B cell (primary cell): ENCODE results near the gene ARMC10. TPM values are rescaled to one million over a fixed set of nuclear protein-coding genes. Genes with fewer than 3 reads are reported as not detected.
"Not testable (repeated sequence)": the region's sequence is repeated elsewhere in the genome, so short reads cannot be mapped to it uniquely, and the experiment has no call there.

ENCODE experiments used
- ATAC-seq: fragments of 200-7000 bp; cut with Tn5 transposase; one replicate; pipeline ENCODE4 v1.10.0; 2021; ENCODE audit warnings: low read depth, mild to moderate bottlenecking, moderate number of reproducible peaks, moderate library complexity
- CTCF ChIA-PET: fragments of 350-600 bp; sonication (Branson Sonifier 250); formaldehyde crosslinking; loops from one replicate; lab custom pipeline; 2021; ENCODE audit warnings: antibody characterized with exemption, inconsistent platforms; lab: Charles Lee
- POLR2A ChIA-PET: fragments of 350-600 bp; sonication (Branson Sonifier 250); formaldehyde crosslinking; loops from one replicate; lab custom pipeline; 2021; ENCODE audit warnings: antibody characterized with exemption; lab: Charles Lee
- DNase-seq: peaks from one replicate; pipeline ENCODE4 v3.0.0; 2013
- H2AFZ ChIP-seq: 2 replicates; pipeline ENCODE4 v1.6.1; 2012; ENCODE audit warnings: mild to moderate bottlenecking, low read depth, low read length; ENCODE audit not compliant: insufficient read depth, poor library complexity, severe bottlenecking
- H3K27ac ChIP-seq, 2 donors: 1 replicate in 1 of 2; 2 replicates in 1 of 2; pipeline ENCODE4 v1.5.1; 2012 to 2013; ENCODE audit warnings: low read length in 2 of 2, mild to moderate bottlenecking in 2 of 2, moderate library complexity in 1 of 2
- H3K27me3 ChIP-seq, 4 experiments: fragments of 200-600 bp in 1 of 4; sonication (generic) in 1 of 4; replicated peaks in 1 of 4; 1 replicate in 2 of 4; 2 replicates in 2 of 4; pipeline versions ENCODE4 v1.6.1 to v1.7.0; 2013 to 2016; ENCODE audit warnings: low read length in 3 of 4, mild to moderate bottlenecking in 2 of 4, mixed read lengths in 1 of 4, moderate library complexity in 1 of 4; ENCODE audit not compliant: insufficient read depth in 4 of 4, control insufficient read depth in 3 of 4; ENCODE audit errors: control extremely low read depth in 1 of 4
- H3K36me3 ChIP-seq, 2 experiments: replicated peaks in 1 of 2; 1 replicate in 1 of 2; 2 replicates in 1 of 2; pipeline versions ENCODE4 v1.6.1 to v1.7.1; 2013; ENCODE audit warnings: low read length in 1 of 2; ENCODE audit not compliant: insufficient read depth in 2 of 2, control insufficient read depth in 1 of 2; ENCODE audit errors: control extremely low read depth in 1 of 2, extremely low read depth in 1 of 2
- H3K4me1 ChIP-seq, 2 donors: fragments of 200-600 bp in 1 of 2; sonication (generic) in 1 of 2; 1 replicate in 1 of 2; 2 replicates in 1 of 2; pipeline versions ENCODE4 v1.5.1 to v1.6.1; 2013 to 2017; ENCODE audit warnings: low read length in 2 of 2; ENCODE audit not compliant: control insufficient read depth in 2 of 2, insufficient read depth in 2 of 2
- H3K4me2 ChIP-seq: replicated peaks from 2 replicates; pipeline ENCODE3; 2012; ENCODE audit warnings: mild to moderate bottlenecking, low read depth, low read length; ENCODE audit not compliant: poor library complexity, severe bottlenecking
- H3K4me3 ChIP-seq, 5 experiments: fragments of 200-600 bp in 1 of 5; sonication (generic) in 1 of 5; 1 replicate in 3 of 5; 2 replicates in 2 of 5; pipeline versions ENCODE4 v1.5.1 to v1.7.0; 2011 to 2016; ENCODE audit warnings: low read length in 4 of 5, mild to moderate bottlenecking in 4 of 5, low read depth in 2 of 5, control low read depth in 1 of 5, moderate library complexity in 1 of 5; ENCODE audit not compliant: insufficient read depth in 1 of 5; ENCODE audit errors: control extremely low read depth in 1 of 5, extremely low read depth in 1 of 5
- H3K79me2 ChIP-seq: fragments of 200-600 bp; sonication (generic); one replicate; pipeline ENCODE4 v1.6.0; 2016; ENCODE audit warnings: low read length; ENCODE audit not compliant: control insufficient read depth, insufficient read depth
- H3K9ac ChIP-seq: fragments of 200-600 bp; sonication (generic); 2 replicates; pipeline ENCODE4 v1.6.1; 2017; ENCODE audit warnings: mild to moderate bottlenecking, low read length, moderate library complexity
- H3K9me3 ChIP-seq, 3 donors: one replicate each; pipeline versions ENCODE4 v1.6.1 to v1.7.1; 2013; ENCODE audit warnings: low read length in 2 of 3; ENCODE audit not compliant: control insufficient read depth in 2 of 3, insufficient read depth in 1 of 3; ENCODE audit errors: control extremely low read depth in 1 of 3
- H4K20me1 ChIP-seq: 2 replicates; pipeline ENCODE4 v1.6.0; 2012; ENCODE audit warnings: mild to moderate bottlenecking, low read length; ENCODE audit not compliant: insufficient read depth, control insufficient read depth, poor library complexity, severe bottlenecking
- H3K27ac Mint-ChIP-seq: one replicate; pipeline ENCODE4 v1.8.0; 2021; ENCODE audit warnings: mixed read lengths
- H3K27me3 Mint-ChIP-seq: one replicate; pipeline ENCODE4 v1.8.0; 2021; ENCODE audit warnings: mixed read lengths
- H3K4me1 Mint-ChIP-seq: one replicate; pipeline ENCODE4 v1.8.0; 2021; ENCODE audit warnings: mixed read lengths
- H3K4me3 Mint-ChIP-seq: one replicate; pipeline ENCODE4 v1.8.0; 2021; ENCODE audit warnings: mixed read lengths
- H3K9me3 Mint-ChIP-seq: one replicate; pipeline ENCODE4 v1.8.0; 2022; ENCODE audit warnings: mixed read lengths; ENCODE audit not compliant: insufficient read depth
- CTCF ChIP-seq: fragments of 200-600 bp; IDR thresholded peaks from one replicate; pipeline ENCODE4 v1.8.0; 2022; ENCODE audit warnings: antibody characterized with exemption, mild to moderate bottlenecking
- EZH2 ChIP-seq: IDR thresholded peaks from 2 replicates; pipeline ENCODE4 v1.6.1; 2012; ENCODE audit warnings: borderline replicate concordance, low read depth, mild to moderate bottlenecking, moderate library complexity, low read length; ENCODE audit not compliant: insufficient read depth, poor library complexity, severe bottlenecking
- WGBS: methylation state at CpG from one replicate; pipeline ENCODE4 v1.1.5; 2013; ENCODE audit warnings: missing lambda C conversion rate; ENCODE audit not compliant: insufficient coverage; 5-methylcytosine and 5-hydroxymethylcytosine counted together
- intact Hi-C: fragments of 100-400 bp; cut with micrococcal nuclease; formaldehyde crosslinking; loops from one replicate; pipeline ENCODE4 v1.10.0; 2022
- polyA plus RNA-seq: library from polyadenylated mRNA; depleted of rRNA; stranded (reverse); fragments of >200 nt; gene quantifications from 2 replicates; pipeline ENCODE4 v1.2.3, GENCODE V29; 2012
- total RNA-seq, 2 donors: library from RNA; stranded (reverse); fragments of 120-200 nt in 1 of 2; gene quantifications; 1 replicate in 1 of 2; 2 replicates in 1 of 2; pipeline versions ENCODE4 v1.2.3 to v1.2.4, GENCODE V29; 2013 to 2022

Gene ARMC10
- total and polyA plus RNA-seq, 2 donors (not counting 1 experiment from before 2014, with no cell fraction given): 7.3 to 24.2 TPM

DNA sequence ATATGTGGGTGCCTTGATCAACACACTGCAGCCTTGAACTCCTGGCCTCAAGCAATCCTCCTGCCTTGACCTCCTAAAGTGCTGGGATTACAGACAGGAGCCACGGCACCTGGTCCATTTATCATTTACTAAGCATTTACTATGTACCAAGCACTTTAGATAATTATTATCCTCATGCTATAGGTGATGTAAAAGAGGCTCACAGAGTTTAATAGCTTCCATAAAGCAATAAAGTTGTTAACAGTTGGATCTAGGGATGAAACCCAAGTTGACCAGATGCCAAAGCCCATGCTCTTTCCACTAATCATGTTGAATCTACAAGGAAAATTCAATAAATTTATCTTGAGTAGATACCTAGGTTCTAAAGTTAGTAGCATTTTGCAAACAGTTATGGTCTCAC, 68.9 kb downstream of the ARMC10 start:
- Mint-ChIP-seq H3K9me3 (no peaks in the 10 kb centered on the region), H3K27ac (no peak overlapping the region), H3K4me3 (no peak overlapping the region), H3K27me3 (no peaks in the 10 kb centered on the region), H3K4me1 (peaks cover 31% of the 10 kb centered on the region)
- H3K9ac ChIP-seq: no peak overlapping the region
- H4K20me1 ChIP-seq: no peaks in the 10 kb centered on the region
- peaks cover 24% of the 10 kb centered on the region for H3K79me2 ChIP-seq
- H2AFZ ChIP-seq: no peak overlapping the region
- H3K9me3 ChIP-seq: no peaks in the 10 kb centered on the region
- peaks cover 9 to 10% of the 10 kb centered on the region in 2 donors for H3K4me1 ChIP-seq
- DNase-seq (no peak), ATAC-seq (no peak)
- no peak overlapping the region for H3K4me3 ChIP-seq
- H3K27me3 ChIP-seq: no peaks in the 10 kb centered on the region
- no peak for TF ChIP-seq EZH2
- TF ChIP-seq CTCF: no peak
- intact Hi-C loops: no loop called here
- WGBS: no CpG with 5 or more reads among the region's 1 CpG
- H3K36me3 ChIP-seq: no peaks in the 10 kb centered on the region
- ChIA-PET POLR2A (no interaction called here), CTCF (no interaction called here)
- no peak overlapping the region for H3K27ac ChIP-seq
- H3K4me2 ChIP-seq: no peak overlapping the region

GRCh38 chr7:103144754-103145153, 69.8 kb downstream of the ARMC10 start:
- Histone ChIP-seq H3K79me2 (peaks cover 23% of the 10 kb centered on the region), H3K4me1 (peaks cover 12 to 13% of the 10 kb centered on the region in 2 donors)
- H4K20me1 ChIP-seq, H3K9me3 Mint-ChIP-seq, H3K27ac Mint-ChIP-seq, CTCF ChIA-PET, H3K27ac ChIP-seq, H3K9ac ChIP-seq, H3K4me3 ChIP-seq, H3K4me3 Mint-ChIP-seq, H3K9me3 ChIP-seq, H3K27me3 Mint-ChIP-seq, H3K4me2 ChIP-seq, H3K27me3 ChIP-seq, H2AFZ ChIP-seq, DNase-seq, ATAC-seq, H3K36me3 ChIP-seq, POLR2A ChIA-PET: not testable (repeated sequence)
- intact Hi-C loops: loop anchor here (5.0 kb wide), 1 partner anchor 203 kb away; the partner anchor contains the start of gene PSMC2
- no CpG with 5 or more reads among the region's 2 CpGs for WGBS
- H3K4me1 Mint-ChIP-seq: peaks cover 34% of the 10 kb centered on the region
